Measurements from ENCODE around the gene MBNL1.

The MBNL1 gene

GRCh38 chr3:152280539-152280938, 11.8 kb downstream of the MBNL1 start:
- TF ChIP-seq TAF1 (IDR thresholded peaks at IDR 0.05; ENCODE audit: low read depth, low read length) (no peak), POLR2AphosphoS5 (IDR thresholded peaks at IDR 0.05; ENCODE audit: low read depth, low read length) (no peak)
- no peak for DNase-seq (ENCODE audit: insufficient read length, low spot score)
- FAIRE-seq, result no peak

- DNase-seq (ENCODE audit: insufficient read length, low spot score), result no peak
- TF ChIP-seq SPI1 (IDR thresholded peaks at IDR 0.05; ENCODE audit: low read depth, low read length), result no peak
- TF ChIP-seq PAX5 (IDR thresholded peaks at IDR 0.05; ENCODE audit: insufficient read depth, low read length, severe bottlenecking), result no peak
- no peak for TF ChIP-seq POLR2AphosphoS5 (IDR thresholded peaks at IDR 0.05; ENCODE audit: low read depth, low read length)
- no peak for TF ChIP-seq POU2F2 (IDR thresholded peaks at IDR 0.05; ENCODE audit: low read depth, low read length)
- TF ChIP-seq TAF1 (IDR thresholded peaks at IDR 0.05; ENCODE audit: low read depth, low read length), result no peak
- TF ChIP-seq POLR2A (IDR thresholded peaks at IDR 0.05; ENCODE audit: low read depth, low read length), result no peak
- FAIRE-seq, result peak; percentile 47
Measured at GRCh38 chr3:152281133-152281713, 12.5 kb downstream of the MBNL1 start.

- TF ChIP-seq SPI1 (IDR thresholded peaks at IDR 0.05; ENCODE audit: low read depth, low read length) (no peak), POU2F2 (IDR thresholded peaks at IDR 0.05; ENCODE audit: low read depth, low read length) (no peak), POLR2AphosphoS5 (IDR thresholded peaks at IDR 0.05; ENCODE audit: low read depth, low read length) (no peak), POLR2A (IDR thresholded peaks at IDR 0.05; ENCODE audit: low read depth, low read length) (no peak), TAF1 (IDR thresholded peaks at IDR 0.05; ENCODE audit: low read depth, low read length) (no peak), PAX5 (IDR thresholded peaks at IDR 0.05; ENCODE audit: insufficient read depth, low read length, severe bottlenecking) (no peak)
- no peak for DNase-seq (ENCODE audit: insufficient read length, low spot score)
- FAIRE-seq, result no peak
Measured at GRCh38 chr3:152282813-152283212, 14.1 kb downstream of the MBNL1 start.

DNA sequence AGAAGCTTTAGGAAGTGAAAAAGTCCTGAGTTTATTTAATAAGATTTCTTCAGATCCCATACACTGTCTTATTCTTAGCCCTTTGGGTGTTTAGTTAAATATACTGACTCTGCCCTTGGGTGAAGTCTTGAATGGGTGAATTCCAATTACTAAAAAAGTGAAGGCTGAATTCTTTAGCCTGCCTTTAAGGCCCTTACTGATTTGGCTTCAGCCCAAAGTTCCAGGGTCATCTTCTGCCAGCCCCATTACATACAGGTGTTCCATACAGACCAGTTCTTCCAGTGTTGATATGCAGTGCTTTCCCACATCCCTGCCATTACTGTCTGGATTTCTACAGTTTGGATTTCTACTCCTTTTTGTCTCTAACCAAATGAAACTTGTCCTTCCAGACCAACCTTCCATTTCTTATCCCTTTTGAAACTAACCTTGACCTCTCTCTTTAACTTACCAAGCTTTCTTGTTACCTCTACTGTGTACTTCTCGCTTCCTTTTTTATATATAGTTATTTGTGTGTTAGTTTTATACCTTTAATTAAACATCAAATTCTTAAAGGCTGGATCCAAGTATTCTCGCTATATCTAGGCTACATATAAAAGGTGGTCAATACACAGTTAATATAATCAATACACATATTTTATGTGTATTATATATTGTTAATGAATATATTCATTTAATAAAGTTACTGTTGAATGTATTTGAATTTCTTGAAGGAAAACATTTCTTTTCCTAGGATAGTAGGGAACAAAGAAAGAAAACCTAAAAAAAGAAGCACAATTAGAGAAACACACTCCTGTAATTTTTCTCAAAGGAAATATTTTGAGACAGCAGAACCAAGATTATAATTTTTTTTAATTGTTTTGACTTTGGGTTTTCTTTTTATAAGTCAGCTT, 15.0 kb downstream of the MBNL1 start:
- FAIRE-seq (no peak), DNase-seq (ENCODE audit: insufficient read length, low spot score) (no peak)
- TF ChIP-seq SPI1 (IDR thresholded peaks at IDR 0.05; ENCODE audit: low read depth, low read length) (peak; percentile 54), POLR2A (IDR thresholded peaks at IDR 0.05; ENCODE audit: low read depth, low read length) (no peak)

GRCh38 chr3:152284906-152285305, 16.2 kb downstream of the MBNL1 start:
- no peak for FAIRE-seq
- TF ChIP-seq POU2F2 (IDR thresholded peaks at IDR 0.05; ENCODE audit: low read depth, low read length), result no peak
- no peak for TF ChIP-seq POLR2A (IDR thresholded peaks at IDR 0.05; ENCODE audit: low read depth, low read length)
- TF ChIP-seq SPI1 (IDR thresholded peaks at IDR 0.05; ENCODE audit: low read depth, low read length), result no peak
- no peak for DNase-seq (ENCODE audit: insufficient read length, low spot score)

DNA sequence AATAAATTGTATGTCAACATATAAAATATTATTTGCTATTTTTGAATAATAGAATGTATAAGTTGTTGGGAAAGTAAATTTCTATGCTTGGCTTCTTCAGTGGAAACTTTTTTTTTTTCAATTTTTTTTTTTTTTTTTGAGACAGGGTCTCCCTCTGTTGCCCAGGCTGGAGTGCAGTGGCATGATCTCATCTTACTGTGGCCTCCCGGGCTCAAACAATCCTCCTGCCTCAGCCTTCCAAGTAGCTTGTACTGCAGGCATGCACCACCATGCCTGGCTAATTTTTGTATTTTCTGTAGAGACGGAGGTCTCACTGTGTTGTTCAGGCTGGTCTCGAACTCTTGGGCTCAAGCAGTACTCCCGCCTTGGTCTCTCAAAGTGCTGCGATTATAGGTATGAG, 16.8 kb downstream of the MBNL1 start:
- no peak for TF ChIP-seq POLR2AphosphoS5 (IDR thresholded peaks at IDR 0.05; ENCODE audit: low read depth, low read length)
- TF ChIP-seq POLR2A (IDR thresholded peaks at IDR 0.05; ENCODE audit: low read depth, low read length), result no peak
- no peak for TF ChIP-seq POU2F2 (IDR thresholded peaks at IDR 0.05; ENCODE audit: low read depth, low read length)
- TF ChIP-seq TAF1 (IDR thresholded peaks at IDR 0.05; ENCODE audit: low read depth, low read length), result no peak
- no peak for TF ChIP-seq SPI1 (IDR thresholded peaks at IDR 0.05; ENCODE audit: low read depth, low read length)
- TF ChIP-seq PAX5 (IDR thresholded peaks at IDR 0.05; ENCODE audit: insufficient read depth, low read length, severe bottlenecking), result no peak
- FAIRE-seq (no peak), DNase-seq (ENCODE audit: insufficient read length, low spot score) (no peak)

- no peak for FAIRE-seq
- TF ChIP-seq TAF1 (IDR thresholded peaks at IDR 0.05; ENCODE audit: low read depth, low read length), result no peak
- TF ChIP-seq POLR2A (IDR thresholded peaks at IDR 0.05; ENCODE audit: low read depth, low read length), result no peak
- no peak for TF ChIP-seq SPI1 (IDR thresholded peaks at IDR 0.05; ENCODE audit: low read depth, low read length)
- TF ChIP-seq POU2F2 (IDR thresholded peaks at IDR 0.05; ENCODE audit: low read depth, low read length), result no peak
- no peak for TF ChIP-seq POLR2AphosphoS5 (IDR thresholded peaks at IDR 0.05; ENCODE audit: low read depth, low read length)
- TF ChIP-seq PAX5 (IDR thresholded peaks at IDR 0.05; ENCODE audit: insufficient read depth, low read length, severe bottlenecking), result no peak
- DNase-seq (ENCODE audit: insufficient read length, low spot score), result no peak
Measured at GRCh38 chr3:152287898-152288576, 19.3 kb downstream of the MBNL1 start.

DNA sequence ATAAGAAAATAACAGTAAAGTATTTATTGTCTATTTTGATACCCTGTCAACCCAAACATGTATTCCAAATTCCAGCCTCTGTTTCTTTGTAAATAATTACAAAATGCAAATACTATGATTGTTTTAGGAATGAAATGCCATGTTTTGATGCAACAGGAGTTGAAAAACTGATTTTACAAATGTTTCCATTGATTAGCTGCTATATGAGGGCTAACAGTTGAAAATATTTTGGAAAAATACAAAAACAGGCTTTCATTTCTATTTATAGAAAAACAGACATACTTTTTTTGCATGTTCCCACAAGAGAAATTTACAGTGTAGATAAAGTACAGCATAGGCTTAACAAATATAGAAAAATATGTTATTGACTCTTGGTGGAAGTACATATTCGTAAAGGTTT, 20.0 kb downstream of the MBNL1 start:
- FAIRE-seq (no peak), DNase-seq (ENCODE audit: insufficient read length, low spot score) (no peak)
- TF ChIP-seq POLR2A (IDR thresholded peaks at IDR 0.05; ENCODE audit: low read depth, low read length) (no peak), SPI1 (IDR thresholded peaks at IDR 0.05; ENCODE audit: low read depth, low read length) (no peak), POU2F2 (IDR thresholded peaks at IDR 0.05; ENCODE audit: low read depth, low read length) (no peak), PAX5 (IDR thresholded peaks at IDR 0.05; ENCODE audit: insufficient read depth, low read length, severe bottlenecking) (no peak), TAF1 (IDR thresholded peaks at IDR 0.05; ENCODE audit: low read depth, low read length) (no peak), POLR2AphosphoS5 (IDR thresholded peaks at IDR 0.05; ENCODE audit: low read depth, low read length) (no peak)

- DNase-seq (ENCODE audit: insufficient read length, low spot score), result no peak
- FAIRE-seq, result no peak
- TF ChIP-seq TAF1 (IDR thresholded peaks at IDR 0.05; ENCODE audit: low read depth, low read length) (no peak), SPI1 (IDR thresholded peaks at IDR 0.05; ENCODE audit: low read depth, low read length) (no peak), POU2F2 (IDR thresholded peaks at IDR 0.05; ENCODE audit: low read depth, low read length) (no peak), POLR2AphosphoS5 (IDR thresholded peaks at IDR 0.05; ENCODE audit: low read depth, low read length) (no peak), PAX5 (IDR thresholded peaks at IDR 0.05; ENCODE audit: insufficient read depth, low read length, severe bottlenecking) (no peak), POLR2A (IDR thresholded peaks at IDR 0.05; ENCODE audit: low read depth, low read length) (no peak)
Measured at GRCh38 chr3:152289708-152290107, 21.0 kb downstream of the MBNL1 start.

Measured in GM12891 (cell line).